Neural cell (in vitro differentiated cells): ENCODE measurements around the gene IL22RA2. TPM values are rescaled to one million over a fixed set of nuclear protein-coding genes. Genes with fewer than 3 reads are reported as not detected.

Experiments
- H2AFZ ChIP-seq: fragments of 200-600, 300-800 bp; sonication (generic), shearing (Covaris generic); 2 replicates; pipeline ENCODE4 v1.6.0; 2014; ENCODE audit warnings: low read depth, mild to moderate bottlenecking, antibody characterized with exemption, low read length, moderate library complexity
- H3F3A ChIP-seq: fragments of 200-600 bp; shearing (Covaris generic); 2 replicates; pipeline ENCODE4 v1.6.1; 2016; ENCODE audit warnings: mild to moderate bottlenecking, moderate library complexity, mixed read lengths, antibody characterized with exemption, low read length; ENCODE audit not compliant: insufficient read depth, poor library complexity, severe bottlenecking
- H3K27ac ChIP-seq: fragments of 200-600, 300-800 bp; sonication (generic), shearing (Covaris generic); 2 replicates; pipeline ENCODE4 v1.5.1; 2014; ENCODE audit warnings: mild to moderate bottlenecking, low read length, moderate library complexity
- H3K27me3 ChIP-seq: fragments of 300-800, 200-600 bp; sonication (generic), shearing (Covaris generic); 2 replicates; pipeline ENCODE4 v1.6.0; 2014; ENCODE audit warnings: mild to moderate bottlenecking, low read depth, low read length, moderate library complexity; ENCODE audit not compliant: insufficient read depth
- H3K36me3 ChIP-seq: fragments of 300-800, 200-600 bp; sonication (generic), shearing (Covaris generic); 2 replicates; pipeline ENCODE4 v1.5.1; 2014; ENCODE audit warnings: mild to moderate bottlenecking, antibody characterized with exemption, low read length, moderate library complexity; ENCODE audit not compliant: insufficient read depth
- H3K4me2 ChIP-seq: fragments of 300-800, 200-600 bp; sonication (generic), shearing (Covaris generic); 2 replicates; pipeline ENCODE4 v1.6.0; 2014; ENCODE audit warnings: mild to moderate bottlenecking, low read length
- H3K4me3 ChIP-seq: fragments of 300-800, 200-600 bp; sonication (generic), shearing (Covaris generic); 2 replicates; pipeline ENCODE4 v1.5.1; 2014; ENCODE audit warnings: mild to moderate bottlenecking, low read length, moderate library complexity
- H3K79me2 ChIP-seq: fragments of 200-600 bp; shearing (Covaris generic); replicated peaks from 2 replicates; pipeline ENCODE4 v1.6.0; 2014; ENCODE audit warnings: mild to moderate bottlenecking, low read length, moderate library complexity; ENCODE audit not compliant: insufficient read depth
- H3K9ac ChIP-seq: fragments of 300-800, 200-600 bp; sonication (generic), shearing (Covaris generic); 2 replicates; pipeline ENCODE4 v1.6.1; 2016; ENCODE audit warnings: mild to moderate bottlenecking, low read length, mixed read lengths
- H3K9me2 ChIP-seq: fragments of 200-600 bp; shearing (Covaris generic); 2 replicates; pipeline ENCODE4 v1.6.1; 2016; ENCODE audit warnings: mild to moderate bottlenecking, low read length, mixed read lengths; ENCODE audit not compliant: insufficient read depth
- H3K9me3 ChIP-seq: fragments of 200-600, 300-800 bp; sonication (generic), shearing (Covaris generic); 2 replicates; pipeline ENCODE4 v1.6.1; 2016; ENCODE audit warnings: mild to moderate bottlenecking, mixed run types, low read length, moderate library complexity, mixed read lengths
- H4K20me1 ChIP-seq: fragments of 200-600 bp; shearing (Covaris generic); 2 replicates; pipeline ENCODE4 v1.6.1; 2016; ENCODE audit warnings: mild to moderate bottlenecking, mixed run types; ENCODE audit not compliant: insufficient read depth
- EP300 ChIP-seq: fragments of 450-650 bp; conservative IDR thresholded peaks from 2 replicates; pipeline ENCODE4 v1.6.1; 2014; ENCODE audit warnings: antibody characterized with exemption, mild to moderate bottlenecking, moderate library complexity; ENCODE audit not compliant: poor library complexity, severe bottlenecking
- EZH2 ChIP-seq: fragments of 200-600, 300-800 bp; shearing (Covaris generic), sonication (generic); IDR thresholded peaks from 2 replicates; pipeline ENCODE4 v1.6.1; 2014; ENCODE audit warnings: antibody characterized with exemption, low read length, borderline replicate concordance, mild to moderate bottlenecking; ENCODE audit not compliant: insufficient read depth, poor library complexity, severe bottlenecking
- MXI1 ChIP-seq: fragments of 450-650 bp; conservative IDR thresholded peaks from 2 replicates; pipeline ENCODE4 v1.6.1; 2014; ENCODE audit warnings: antibody characterized with exemption, mild to moderate bottlenecking; ENCODE audit not compliant: poor library complexity, severe bottlenecking
- POLR2AphosphoS5 ChIP-seq: IDR thresholded peaks from 2 replicates; pipeline ENCODE4 v1.6.1; 2012
- RAD21 ChIP-seq: fragments of 450-650 bp; conservative IDR thresholded peaks from 2 replicates; pipeline ENCODE4 v1.6.1; 2014; ENCODE audit warnings: antibody characterized with exemption, mild to moderate bottlenecking, moderate library complexity
- SMC3 ChIP-seq: fragments of 450-650 bp; conservative IDR thresholded peaks from 2 replicates; pipeline ENCODE4 v1.6.1; 2014; ENCODE audit warnings: antibody characterized with exemption, mild to moderate bottlenecking, moderate library complexity; ENCODE audit not compliant: poor library complexity
- TAF1 ChIP-seq: IDR thresholded peaks from 2 replicates; pipeline ENCODE4 v1.6.1; 2012; ENCODE audit warnings: low read depth
- polyA plus RNA-seq: library from polyadenylated mRNA; depleted of rRNA; stranded (reverse); fragments of >200 nt; gene quantifications from 2 replicates; pipeline ENCODE4 v1.2.3, GENCODE V29; 2014
- TF ChIP-seq, protein P1 (sequence below): IDR thresholded peaks from 2 replicates; pipeline ENCODE4 v1.6.1; 2012; ENCODE audit warnings: borderline replicate concordance
- TF ChIP-seq, protein P2 (sequence below): fragments of 450-650 bp; IDR thresholded peaks from 2 replicates; pipeline ENCODE4 v1.5.1; 2014; ENCODE audit warnings: antibody characterized with exemption, mild to moderate bottlenecking, moderate library complexity; ENCODE audit not compliant: poor library complexity, severe bottlenecking

Gene IL22RA2
- polyA plus RNA-seq, 1 donor from 2014 or later, result not detected

DNA sequence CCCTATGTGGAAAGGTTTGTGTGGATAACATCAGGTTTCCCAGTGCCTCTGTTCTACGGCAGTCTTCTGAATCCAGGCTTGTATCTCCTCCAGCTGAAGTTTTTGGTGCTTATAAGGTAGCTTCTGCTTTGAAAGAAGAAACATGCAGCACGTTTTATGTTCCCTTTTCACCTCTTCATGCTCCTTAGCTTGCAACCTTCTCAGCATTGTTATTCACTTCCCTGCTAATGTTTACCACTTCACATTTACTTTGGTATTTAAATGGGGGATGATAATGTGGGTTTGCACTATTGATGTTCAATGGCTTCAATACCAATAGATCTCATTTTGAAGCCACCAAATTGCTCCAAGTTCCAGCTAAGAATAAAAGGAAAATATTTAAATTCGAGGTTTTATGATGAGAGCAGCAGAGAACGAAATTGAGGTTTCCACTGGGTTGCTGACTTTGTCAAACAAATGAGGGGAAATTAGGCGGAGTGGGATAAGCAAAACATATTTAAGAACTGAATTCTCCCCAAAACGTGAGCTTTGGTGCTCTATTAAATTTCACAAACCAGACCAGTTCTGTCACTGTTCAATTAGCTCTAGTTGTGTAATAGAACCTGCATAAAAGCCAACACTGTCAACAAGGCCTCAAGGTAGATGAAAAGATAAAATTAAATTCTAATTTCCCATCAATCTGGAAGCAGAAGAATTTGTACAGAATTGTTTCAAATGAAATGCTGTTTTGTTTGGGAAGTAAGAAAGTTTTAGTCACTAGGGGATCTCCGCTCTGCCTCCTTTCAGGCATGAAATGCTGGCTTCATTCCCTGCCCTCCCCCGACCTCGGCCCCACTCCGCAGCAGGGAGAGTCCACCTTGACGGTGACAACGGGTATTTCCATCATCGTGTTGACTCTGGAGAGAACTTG, 1.4 kb downstream of the IL22RA2 start:
- no peaks in the 10 kb centered on the region for H3K79me2 ChIP-seq
- H3K27ac ChIP-seq, result no peak overlapping the region
- no peak overlapping the region for H2AFZ ChIP-seq
- no peaks in the 10 kb centered on the region for H3K9me2 ChIP-seq
- no peaks in the 10 kb centered on the region for H3K9me3 ChIP-seq
- no peaks in the 10 kb centered on the region for H4K20me1 ChIP-seq
- TF ChIP-seq, protein P1, sequence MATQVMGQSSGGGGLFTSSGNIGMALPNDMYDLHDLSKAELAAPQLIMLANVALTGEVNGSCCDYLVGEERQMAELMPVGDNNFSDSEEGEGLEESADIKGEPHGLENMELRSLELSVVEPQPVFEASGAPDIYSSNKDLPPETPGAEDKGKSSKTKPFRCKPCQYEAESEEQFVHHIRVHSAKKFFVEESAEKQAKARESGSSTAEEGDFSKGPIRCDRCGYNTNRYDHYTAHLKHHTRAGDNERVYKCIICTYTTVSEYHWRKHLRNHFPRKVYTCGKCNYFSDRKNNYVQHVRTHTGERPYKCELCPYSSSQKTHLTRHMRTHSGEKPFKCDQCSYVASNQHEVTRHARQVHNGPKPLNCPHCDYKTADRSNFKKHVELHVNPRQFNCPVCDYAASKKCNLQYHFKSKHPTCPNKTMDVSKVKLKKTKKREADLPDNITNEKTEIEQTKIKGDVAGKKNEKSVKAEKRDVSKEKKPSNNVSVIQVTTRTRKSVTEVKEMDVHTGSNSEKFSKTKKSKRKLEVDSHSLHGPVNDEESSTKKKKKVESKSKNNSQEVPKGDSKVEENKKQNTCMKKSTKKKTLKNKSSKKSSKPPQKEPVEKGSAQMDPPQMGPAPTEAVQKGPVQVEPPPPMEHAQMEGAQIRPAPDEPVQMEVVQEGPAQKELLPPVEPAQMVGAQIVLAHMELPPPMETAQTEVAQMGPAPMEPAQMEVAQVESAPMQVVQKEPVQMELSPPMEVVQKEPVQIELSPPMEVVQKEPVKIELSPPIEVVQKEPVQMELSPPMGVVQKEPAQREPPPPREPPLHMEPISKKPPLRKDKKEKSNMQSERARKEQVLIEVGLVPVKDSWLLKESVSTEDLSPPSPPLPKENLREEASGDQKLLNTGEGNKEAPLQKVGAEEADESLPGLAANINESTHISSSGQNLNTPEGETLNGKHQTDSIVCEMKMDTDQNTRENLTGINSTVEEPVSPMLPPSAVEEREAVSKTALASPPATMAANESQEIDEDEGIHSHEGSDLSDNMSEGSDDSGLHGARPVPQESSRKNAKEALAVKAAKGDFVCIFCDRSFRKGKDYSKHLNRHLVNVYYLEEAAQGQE, result no peak
- TF ChIP-seq SMC3 (no peak), EZH2 (no peak), MXI1 (no peak), EP300 (no peak), RAD21 (no peak), TAF1 (no peak), POLR2AphosphoS5 (no peak)
- TF ChIP-seq, protein P2, sequence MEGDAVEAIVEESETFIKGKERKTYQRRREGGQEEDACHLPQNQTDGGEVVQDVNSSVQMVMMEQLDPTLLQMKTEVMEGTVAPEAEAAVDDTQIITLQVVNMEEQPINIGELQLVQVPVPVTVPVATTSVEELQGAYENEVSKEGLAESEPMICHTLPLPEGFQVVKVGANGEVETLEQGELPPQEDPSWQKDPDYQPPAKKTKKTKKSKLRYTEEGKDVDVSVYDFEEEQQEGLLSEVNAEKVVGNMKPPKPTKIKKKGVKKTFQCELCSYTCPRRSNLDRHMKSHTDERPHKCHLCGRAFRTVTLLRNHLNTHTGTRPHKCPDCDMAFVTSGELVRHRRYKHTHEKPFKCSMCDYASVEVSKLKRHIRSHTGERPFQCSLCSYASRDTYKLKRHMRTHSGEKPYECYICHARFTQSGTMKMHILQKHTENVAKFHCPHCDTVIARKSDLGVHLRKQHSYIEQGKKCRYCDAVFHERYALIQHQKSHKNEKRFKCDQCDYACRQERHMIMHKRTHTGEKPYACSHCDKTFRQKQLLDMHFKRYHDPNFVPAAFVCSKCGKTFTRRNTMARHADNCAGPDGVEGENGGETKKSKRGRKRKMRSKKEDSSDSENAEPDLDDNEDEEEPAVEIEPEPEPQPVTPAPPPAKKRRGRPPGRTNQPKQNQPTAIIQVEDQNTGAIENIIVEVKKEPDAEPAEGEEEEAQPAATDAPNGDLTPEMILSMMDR, result no peak
- H3F3A ChIP-seq, result no peaks in the 10 kb centered on the region
- H3K36me3 ChIP-seq, result no peaks in the 10 kb centered on the region
- no peak overlapping the region for H3K4me2 ChIP-seq
- H3K27me3 ChIP-seq, result no peaks in the 10 kb centered on the region
- H3K4me3 ChIP-seq, result no peak overlapping the region
- H3K9ac ChIP-seq, result no peak overlapping the region

DNA sequence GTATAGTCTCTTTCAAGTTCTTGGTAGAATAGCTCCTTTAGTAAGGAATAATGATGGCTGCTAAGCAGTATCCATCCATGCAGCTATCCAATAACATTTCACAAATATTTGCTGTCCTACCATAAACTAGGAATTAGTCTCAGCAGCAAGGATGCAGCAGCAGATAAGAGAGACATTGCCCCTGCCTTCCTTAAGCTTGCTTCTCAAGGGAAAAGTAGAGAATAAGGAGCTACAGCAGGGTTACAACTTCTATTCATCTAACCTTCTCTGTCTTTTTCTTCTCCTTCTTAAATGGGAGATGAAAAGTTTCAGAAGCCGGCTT, 2.4 kb downstream of the IL22RA2 start:
- Histone ChIP-seq H3K36me3 (no peaks in the 10 kb centered on the region), H3K79me2 (no peaks in the 10 kb centered on the region), H4K20me1 (no peaks in the 10 kb centered on the region), H3K4me2 (no peak overlapping the region), H3F3A (no peaks in the 10 kb centered on the region), H3K4me3 (no peak overlapping the region), H3K9me2 (no peaks in the 10 kb centered on the region), H3K27me3 (no peaks in the 10 kb centered on the region), H3K9me3 (no peaks in the 10 kb centered on the region), H3K27ac (no peak overlapping the region), H3K9ac (no peak overlapping the region), H2AFZ (no peak overlapping the region)
- TF ChIP-seq EZH2 (no peak), MXI1 (no peak), TAF1 (no peak)
- TF ChIP-seq, protein P2, result no peak
